HG03060 (cell line): ENCODE data around the gene PARP12.
A peak's percentile ranks its signal among the peaks of the same experiment; 100 is the strongest.
"Not testable (repeated sequence)": the region's sequence is repeated elsewhere in the genome, so short reads cannot be mapped to it uniquely, and the experiment has no call there.

ENCODE experiments used
- ATAC-seq: cut with Tn5 transposase; IDR thresholded peaks from one replicate; pipeline ENCODE4 v1.9.1; 2021; ENCODE audit warnings: low read depth, moderate number of reproducible peaks; ENCODE audit not compliant: unreplicated experiment

PARP12 gene

GRCh38 chr7:140062528-140063299, at the start of gene PARP12:
PARP12 (minus strand) TSS chr7:140062951; CDS start chr7:140062847, 104 bp downstream.
- ATAC-seq: peak; percentile 63

- ATAC-seq: not testable (repeated sequence)
These were observed 46.0 kb upstream of the PARP12 start for GRCh38 chr7:140108777-140109176.

- no peak for ATAC-seq
These were observed 33.7 kb upstream of the PARP12 start for GRCh38 chr7:140096459-140096858.

GRCh38 chr7:140093375-140093774, 30.6 kb upstream of the PARP12 start:
- no peak for ATAC-seq

- no peak for ATAC-seq
These were observed 22.7 kb upstream of the PARP12 start for GRCh38 chr7:140085447-140085846.

- ATAC-seq: no peak
These were observed 22.2 kb upstream of the PARP12 start for GRCh38 chr7:140084972-140085371.

GRCh38 chr7:140084142-140084655, 21.4 kb upstream of the PARP12 start:
- no peak for ATAC-seq

- ATAC-seq: no peak
These were observed 20.0 kb upstream of the PARP12 start for GRCh38 chr7:140082770-140083169.

- ATAC-seq: no peak
These were observed 19.1 kb upstream of the PARP12 start for GRCh38 chr7:140081774-140082425.

- ATAC-seq: no peak
These were observed 18.2 kb upstream of the PARP12 start for GRCh38 chr7:140080919-140081318.

- ATAC-seq: no peak
These were observed 16.4 kb upstream of the PARP12 start for GRCh38 chr7:140079121-140079536.

- ATAC-seq: no peak
These were observed 15.6 kb upstream of the PARP12 start for GRCh38 chr7:140078392-140078791.

- ATAC-seq: no peak
These were observed 12.0 kb upstream of the PARP12 start for GRCh38 chr7:140074780-140075179.

- ATAC-seq: no peak
These were observed 7.8 kb upstream of the PARP12 start for GRCh38 chr7:140070546-140070945.

- ATAC-seq: no peak
These were observed 6.7 kb upstream of the PARP12 start for GRCh38 chr7:140069298-140069949.

GRCh38 chr7:140068033-140068432, 5.3 kb upstream of the PARP12 start:
- no peak for ATAC-seq

- no peak for ATAC-seq
These were observed 4.3 kb upstream of the PARP12 start for GRCh38 chr7:140067052-140067451.

- no peak for ATAC-seq
These were observed 628 bp downstream of the PARP12 start for GRCh38 chr7:140062118-140062527.

GRCh38 chr7:140061607-140061930, 1.2 kb downstream of the PARP12 start:
- ATAC-seq: no peak

GRCh38 chr7:140060788-140061606, 1.8 kb downstream of the PARP12 start:
- no peak for ATAC-seq

GRCh38 chr7:140060243-140060630, 2.5 kb downstream of the PARP12 start:
- ATAC-seq: no peak
